DMS53 (cell line): ENCODE measurements around the gene MYH6.
A peak's percentile ranks its signal among the peaks of the same experiment; 100 is the strongest.

Source experiments
- DNase-seq: peaks from one replicate; lab custom pipeline; 2025; lab: John Stamatoyannopoulos, UW

MYH6 gene

GRCh38 chr14:23407516-23408306 lies at the start of gene MYH6:
Gene MYH6, minus strand, starts transcription at chr14:23408273. Its CDS starts 1,050 bp downstream, at chr14:23407223.
- no peak for DNase-seq

- peak; percentile 24 for DNase-seq
These were observed 49.0 kb upstream of the MYH6 start for GRCh38 chr14:23456883-23457586.

DNA sequence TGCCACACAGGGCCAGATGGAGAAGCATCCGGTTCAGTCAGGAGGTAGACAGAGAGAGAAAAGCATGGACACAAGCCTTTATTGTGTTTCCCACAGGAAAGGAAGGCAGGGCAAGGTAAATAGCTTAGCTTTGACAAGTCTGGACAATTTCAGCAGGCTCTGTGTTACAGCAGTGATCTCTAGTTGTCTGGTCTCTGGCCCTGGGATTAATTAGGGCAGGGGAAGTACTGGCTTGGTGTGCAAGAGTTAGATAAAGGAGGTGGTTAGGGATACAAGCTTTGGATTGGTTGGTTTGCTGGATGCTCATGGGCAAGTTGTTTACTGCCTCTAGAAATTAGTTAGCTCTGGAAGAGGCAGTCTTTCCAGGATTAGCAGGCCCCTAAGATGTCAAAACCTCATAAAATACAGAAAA lies 46.4 kb upstream of the MYH6 start:
- no peak for DNase-seq

DNA sequence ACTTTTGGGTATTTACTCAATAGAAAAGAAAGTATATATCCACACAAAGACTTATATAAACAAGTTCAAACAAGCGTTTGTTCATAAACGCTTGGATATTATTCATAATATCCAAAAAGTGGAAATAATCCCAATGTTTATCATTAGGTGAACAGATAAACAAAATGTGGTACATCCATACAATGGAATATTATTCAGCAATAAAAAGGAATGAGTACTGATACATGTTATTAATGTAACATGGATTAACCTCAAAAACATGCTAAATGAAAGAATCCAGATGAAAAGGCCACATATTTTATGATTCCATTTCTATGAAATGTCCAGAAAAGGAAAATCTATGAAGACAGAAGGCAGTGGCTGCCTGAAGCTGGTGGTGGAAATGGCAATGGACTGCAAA lies 44.2 kb upstream of the MYH6 start:
- DNase-seq = no peak

DNA sequence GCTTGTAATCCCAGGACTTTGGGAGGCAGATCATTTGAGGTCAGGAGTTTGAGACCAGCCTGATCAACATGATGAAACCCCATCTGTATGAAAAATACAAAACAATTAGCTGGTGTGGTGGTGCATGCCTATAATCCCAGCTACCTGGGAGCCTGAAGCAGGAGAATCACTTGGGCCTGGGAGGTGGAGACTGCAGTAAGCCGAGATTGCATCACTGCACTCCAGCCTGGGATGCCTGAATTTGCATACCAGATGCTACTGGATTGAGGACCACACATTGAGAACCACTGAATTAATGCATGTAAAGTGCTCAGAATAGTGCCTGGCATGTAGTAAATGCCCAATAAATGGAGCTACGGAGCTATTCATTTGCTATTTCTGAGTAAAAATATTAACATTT lies 42.3 kb upstream of the MYH6 start:
- no peak for DNase-seq

DNA sequence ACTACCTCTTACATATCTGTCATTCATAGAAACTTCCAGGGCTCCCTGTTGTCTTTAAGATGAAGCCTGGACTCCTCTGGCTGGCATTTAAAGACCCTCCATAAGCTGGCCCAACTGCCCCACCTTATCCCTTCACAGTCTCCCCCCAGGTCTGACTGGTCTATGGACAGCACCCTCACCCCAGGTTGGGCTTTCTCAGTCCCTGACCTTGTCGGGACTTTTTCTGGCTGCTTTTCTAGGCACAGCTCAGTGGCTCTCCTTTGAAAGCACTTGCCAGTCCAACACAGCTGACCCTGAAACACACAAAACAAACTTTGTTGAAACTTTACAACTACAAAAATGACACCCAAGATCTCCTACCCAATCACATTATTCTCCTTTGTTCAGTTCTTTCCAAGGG lies 41.2 kb upstream of the MYH6 start:
- no peak for DNase-seq

DNA sequence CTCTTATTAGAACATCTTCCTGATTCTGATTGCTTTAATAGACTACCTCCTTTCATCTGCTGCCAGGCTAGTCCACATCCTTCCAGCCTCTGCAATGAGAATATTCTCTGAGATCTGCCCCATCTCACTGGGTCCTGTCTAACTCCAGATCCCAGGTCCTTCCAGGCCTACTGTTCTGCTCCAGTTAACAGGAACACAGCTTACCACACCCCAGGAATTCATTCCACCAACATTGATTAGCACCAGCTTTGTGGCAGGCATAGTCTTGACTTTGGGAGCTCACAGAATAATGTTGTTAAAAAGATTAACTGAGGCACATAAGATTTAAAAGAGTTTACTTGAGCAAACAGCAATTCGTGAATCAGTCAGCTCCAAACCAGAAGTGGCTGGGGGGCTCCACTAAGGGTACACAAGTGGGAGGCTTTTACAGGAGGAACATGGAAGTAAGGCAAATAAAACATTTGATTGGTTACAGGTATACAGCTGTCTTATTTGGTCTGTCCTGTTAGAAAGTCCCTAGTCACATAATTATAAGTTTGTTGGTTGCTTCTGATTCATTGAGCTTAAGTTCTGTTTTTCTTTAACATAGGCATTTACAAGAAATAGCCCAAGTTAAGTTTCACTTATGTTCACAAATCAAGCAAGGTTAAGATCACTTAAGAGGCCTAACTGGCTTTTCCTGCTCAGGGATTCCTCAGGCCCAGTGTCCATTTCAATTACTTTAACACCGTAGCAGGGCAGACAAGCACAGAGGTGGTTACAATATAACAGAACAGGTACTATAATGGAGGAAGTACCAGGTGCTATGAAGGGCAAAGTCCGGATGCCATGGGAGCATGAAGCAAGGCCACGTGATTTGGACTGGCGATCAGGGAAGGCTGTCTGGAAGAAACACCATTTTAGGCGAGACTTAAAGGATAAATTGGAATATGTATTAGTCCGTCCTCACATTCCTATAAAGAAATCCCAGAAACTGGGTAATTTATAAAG lies 39.6 kb upstream of the MYH6 start:
- peak; percentile 84 for DNase-seq

- DNase-seq = no peak
These were observed 38.3 kb upstream of the MYH6 start for GRCh38 chr14:23446291-23446851.

DNA sequence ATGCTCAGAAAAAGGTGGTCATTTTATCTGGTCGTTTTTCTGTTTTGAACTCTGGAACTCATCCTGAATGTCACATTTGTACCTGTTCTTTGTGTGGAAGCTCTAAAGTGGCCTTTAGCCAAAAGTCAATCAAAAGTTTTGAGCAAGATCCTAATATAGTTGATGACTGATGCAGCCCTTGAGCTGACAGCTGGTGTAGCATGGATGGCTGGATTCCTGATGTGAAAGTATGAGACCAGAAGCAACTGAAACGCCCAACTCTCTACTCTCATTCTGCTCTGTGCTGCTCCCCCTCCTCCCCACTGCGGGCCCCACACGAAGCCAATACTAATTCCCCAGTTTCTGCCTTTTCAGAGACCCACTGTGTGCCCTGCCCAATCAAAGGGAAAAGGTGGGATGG lies 37.7 kb upstream of the MYH6 start:
- DNase-seq = no peak

DNA sequence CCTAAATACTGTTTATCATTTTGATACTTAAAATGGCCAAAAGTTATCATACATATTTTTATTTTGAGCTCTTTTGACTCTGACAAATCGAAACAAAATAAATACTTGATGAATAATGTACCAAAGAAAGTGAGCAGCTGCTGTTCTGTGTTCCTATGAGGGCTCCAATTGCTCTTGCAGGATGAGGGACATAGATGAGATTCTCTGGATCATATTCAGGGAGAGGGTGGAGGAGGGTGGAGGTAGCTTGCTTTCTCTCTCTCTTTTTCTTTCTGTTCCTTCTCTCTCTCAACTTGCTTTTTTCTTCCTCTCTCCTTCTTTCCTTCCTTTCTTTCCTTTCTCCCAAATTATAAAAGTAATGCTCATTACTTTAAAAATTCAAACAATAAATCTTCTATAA lies 36.2 kb upstream of the MYH6 start:
- DNase-seq = no peak

DNA sequence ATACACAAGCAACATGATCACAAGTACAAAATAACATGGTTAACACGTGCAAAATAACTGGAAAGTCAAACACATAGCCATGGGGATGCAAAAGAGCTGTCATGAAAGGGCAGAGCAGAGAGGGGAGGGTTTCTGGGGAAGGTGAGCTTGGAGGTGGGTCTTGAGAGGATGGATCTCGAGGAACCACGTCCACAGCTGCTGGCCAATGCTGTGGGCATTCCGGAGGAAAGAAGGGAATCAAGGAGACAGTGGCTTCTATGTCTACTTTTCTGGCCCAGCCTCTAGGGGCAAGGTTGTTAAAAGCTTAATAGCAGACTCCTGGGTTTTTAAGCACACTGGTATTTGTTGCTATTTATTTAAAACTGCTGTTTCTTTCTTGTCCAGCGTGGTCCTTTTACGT lies 35.8 kb upstream of the MYH6 start:
- no peak for DNase-seq

DNA sequence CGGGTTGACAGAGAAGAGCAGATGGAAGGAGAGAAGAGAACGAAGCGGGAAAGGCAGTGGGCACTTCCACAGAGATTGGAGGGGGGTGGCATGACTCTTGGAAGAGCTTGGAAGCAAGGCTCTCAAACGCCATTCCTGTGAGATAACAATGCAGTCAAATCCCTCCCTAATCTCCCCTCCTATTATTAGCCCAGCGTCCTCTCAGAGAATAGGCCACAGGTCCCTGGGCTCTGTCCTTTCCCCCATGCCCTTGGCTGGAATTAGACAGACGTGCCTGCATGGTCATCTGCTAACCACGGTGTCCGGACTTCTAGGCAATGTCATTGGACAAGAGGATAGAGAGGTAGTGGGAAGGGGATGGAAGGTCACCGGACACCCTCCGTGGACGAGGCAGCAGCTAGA lies 35.3 kb upstream of the MYH6 start:
- no peak for DNase-seq

DNA sequence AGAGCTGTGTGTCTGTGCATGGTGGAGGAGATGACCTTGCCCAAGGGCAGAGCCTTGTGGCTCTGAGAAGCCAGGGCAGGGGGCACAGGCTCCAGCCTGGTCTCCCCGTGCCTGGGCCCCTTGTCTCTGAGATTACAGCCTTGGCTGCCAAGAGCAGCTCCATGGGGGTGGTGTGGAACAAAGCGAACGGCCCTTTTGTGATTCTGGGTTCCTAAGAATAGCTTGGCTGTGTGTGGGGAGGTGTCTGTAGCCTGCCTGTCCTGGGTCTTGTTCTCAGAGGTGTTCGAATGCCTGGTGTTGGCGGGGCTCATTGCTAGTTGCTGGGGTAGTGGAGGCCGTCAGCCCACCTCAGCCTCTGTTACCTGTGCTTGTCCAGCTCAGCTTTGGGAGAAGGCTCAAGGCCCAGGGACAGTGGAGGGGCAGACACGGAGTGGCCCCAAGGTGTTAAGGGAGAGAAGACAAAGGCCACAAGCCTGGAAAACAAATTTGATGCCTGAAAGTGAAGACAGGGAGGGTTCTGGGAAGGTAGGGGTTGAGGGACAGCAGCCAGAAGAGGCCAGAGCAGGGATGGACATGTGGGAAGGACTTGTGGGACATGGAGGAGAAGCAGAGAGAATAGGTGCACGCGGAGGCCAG lies 34.8 kb upstream of the MYH6 start:
- DNase-seq = no peak

DNA sequence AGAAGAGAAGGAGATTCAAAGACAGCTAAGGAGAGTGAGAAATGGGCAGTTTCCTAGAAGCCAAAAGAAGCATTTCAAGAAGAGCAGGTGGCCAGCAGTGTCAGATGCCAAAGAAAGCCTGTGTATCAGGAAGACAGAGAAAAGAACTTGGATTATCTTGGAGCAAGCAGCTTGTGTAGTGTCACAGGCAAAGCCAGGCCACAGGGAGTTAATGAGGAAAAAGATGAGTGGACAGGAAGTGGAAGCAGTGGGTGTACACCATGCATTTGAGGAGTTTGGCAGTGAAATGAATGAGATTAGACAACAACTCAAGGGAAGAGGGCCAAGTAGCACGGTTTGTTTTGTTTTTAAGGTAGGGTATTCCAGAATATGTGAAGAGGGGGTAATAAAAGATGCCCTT lies 33.0 kb upstream of the MYH6 start:
- no peak for DNase-seq

DNA sequence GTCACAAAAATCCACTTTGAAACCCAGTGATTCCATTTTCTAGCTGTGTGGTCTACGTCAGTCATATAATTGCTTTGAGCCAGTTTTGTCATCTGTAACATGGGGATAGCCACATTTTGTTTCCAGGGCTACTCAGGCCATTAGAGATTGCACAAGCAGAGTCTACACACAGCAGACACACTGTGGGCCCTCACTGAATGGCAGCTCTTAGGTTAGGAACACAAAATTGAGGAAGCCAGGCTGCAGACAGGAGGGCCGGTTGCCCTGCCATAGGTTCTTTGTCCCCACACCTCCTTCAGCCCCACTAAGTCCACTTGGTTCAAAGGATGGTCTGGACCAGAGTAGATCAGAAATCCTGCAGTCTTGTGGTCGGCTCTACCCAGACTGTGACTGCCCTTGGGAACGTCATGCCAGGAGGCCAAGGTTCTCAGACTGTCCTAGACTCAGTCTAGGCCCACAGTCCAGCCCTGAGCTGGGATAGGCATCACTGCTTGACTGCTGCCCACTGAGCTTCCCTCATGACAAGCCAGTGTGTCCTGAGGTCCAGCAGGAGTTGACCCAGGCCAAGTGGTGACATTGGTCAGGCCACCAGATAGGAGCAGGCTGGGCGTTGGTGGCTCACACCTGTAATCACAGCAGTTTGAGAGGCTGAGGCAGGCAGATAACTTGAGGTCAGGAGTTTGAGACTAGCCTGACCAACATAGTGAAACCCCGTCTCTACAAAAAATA lies 31.2 kb upstream of the MYH6 start:
- no peak for DNase-seq

DNA sequence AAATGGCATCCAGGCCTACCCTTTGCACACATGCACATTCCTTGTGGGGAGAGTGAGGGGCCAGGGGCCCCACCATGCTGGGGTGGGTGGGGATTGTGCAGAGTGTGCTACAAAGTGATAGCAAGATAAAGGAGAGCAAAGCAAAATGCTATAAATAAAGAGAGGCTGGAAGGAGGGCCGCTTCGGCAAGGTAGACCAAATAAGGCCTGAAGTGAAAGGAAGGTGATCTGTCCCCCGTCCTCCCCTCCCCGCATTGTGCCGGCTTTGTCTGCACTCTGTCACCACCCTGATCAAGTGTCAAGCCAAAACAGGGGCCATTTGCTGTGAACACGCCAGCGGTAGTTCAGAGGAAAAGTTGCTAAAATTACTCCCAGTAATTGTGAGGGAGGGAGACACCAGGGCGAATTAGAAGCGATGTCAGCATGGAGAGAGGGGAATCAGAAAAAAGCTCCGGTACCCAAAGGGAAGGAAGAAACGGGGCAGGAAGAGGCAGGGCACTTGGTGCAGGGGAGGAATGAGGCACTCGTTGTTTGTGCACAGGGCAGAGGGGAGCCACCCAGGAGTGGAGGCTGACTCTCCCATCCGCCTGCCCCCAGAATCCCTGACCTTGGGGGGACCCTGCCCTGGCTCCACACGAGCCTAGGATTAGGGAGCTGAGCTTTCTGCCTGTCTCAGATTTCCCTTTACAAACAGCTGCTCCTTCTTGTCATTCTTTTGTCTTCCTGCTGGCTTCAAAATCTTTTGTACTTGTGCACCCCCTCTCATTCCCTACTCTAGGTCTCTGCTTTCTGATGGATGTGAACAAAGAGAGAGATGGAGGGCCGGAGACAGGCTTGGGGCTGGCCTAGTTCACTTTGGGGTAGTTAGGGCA lies 30.3 kb upstream of the MYH6 start:
- no peak for DNase-seq

- no peak for DNase-seq
These were observed 29.3 kb upstream of the MYH6 start for GRCh38 chr14:23437133-23438100.

- no peak for DNase-seq
These were observed 28.5 kb upstream of the MYH6 start for GRCh38 chr14:23436327-23437132.
